ENCODE data around the gene NAALADL2. TPM values are rescaled to one million over a fixed set of nuclear protein-coding genes. Genes with fewer than 3 reads are reported as not detected.

The NAALADL2 gene
- total RNA-seq, 1 experiment from 2014 or later, result 1.6 TPM

DNA sequence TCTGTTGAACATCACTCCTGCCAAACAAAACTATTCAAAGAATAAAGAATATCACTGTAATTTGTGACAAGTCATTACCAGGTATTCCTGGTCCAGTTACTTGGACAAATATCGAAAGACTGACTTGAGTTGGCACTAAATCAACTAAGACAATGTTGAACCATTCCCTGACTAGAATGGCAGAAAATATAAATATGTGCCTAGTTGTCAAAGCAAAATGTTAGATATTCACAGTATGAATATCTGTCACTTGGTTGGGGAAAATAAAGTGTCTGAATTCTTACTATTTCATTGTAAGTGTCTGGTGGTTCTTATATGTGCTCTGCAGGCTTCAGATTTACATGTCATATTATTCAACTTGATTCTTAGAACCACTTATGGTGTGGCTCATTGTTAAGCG lies 470.2 kb downstream of the NAALADL2 start:
- Histone ChIP-seq H3K9ac (ENCODE audit: extremely low read depth, insufficient read length, low read length) (no peak overlapping the region), H2AK5ac (ENCODE audit: insufficient read length, low read length) (no peak overlapping the region), H4K91ac (ENCODE audit: insufficient read length, low read depth, low read length) (no peak overlapping the region), H2BK120ac (ENCODE audit: low read depth, low read length, poor library complexity, severe bottlenecking) (no peak overlapping the region), H4K8ac (replicated peaks; ENCODE audit: insufficient read length, low read depth, low read length) (no peak overlapping the region), H3K4me1 (ENCODE audit: insufficient read depth, low read length) (no peaks in the 10 kb centered on the region), H2AFZ (ENCODE audit: low read length) (no peak overlapping the region), H3K18ac (ENCODE audit: insufficient read length, low read depth, low read length) (no peak overlapping the region), H3T11ph (ENCODE audit: low read length) (no peak overlapping the region), H3K23ac (ENCODE audit: insufficient read length, low read depth, low read length) (no peak overlapping the region), H2BK20ac (ENCODE audit: low read depth, low read length, poor library complexity, severe bottlenecking) (no peak overlapping the region), H3K56ac (ENCODE audit: insufficient read length, low read depth, low read length) (no peak overlapping the region), H3K27ac (ENCODE audit: insufficient read length, low read depth, low read length) (no peak overlapping the region), H4K20me1 (ENCODE audit: control insufficient read depth, insufficient read depth, insufficient read length) (no peaks in the 10 kb centered on the region), H3K23me2 (ENCODE audit: insufficient read length, low read depth, low read length, poor library complexity, severe bottlenecking) (no peaks in the 10 kb centered on the region), H2BK5ac (ENCODE audit: insufficient read length, low read length) (no peak overlapping the region), H3K79me2 (ENCODE audit: insufficient read depth, low read length) (no peaks in the 10 kb centered on the region), H3K79me1 (ENCODE audit: insufficient read depth, low read depth, low read length, poor library complexity, severe bottlenecking) (no peaks in the 10 kb centered on the region), H2BK15ac (ENCODE audit: low read depth, low read length) (no peak overlapping the region), H3K9me3 (ENCODE audit: control insufficient read depth, low read depth, low read length) (no peaks in the 10 kb centered on the region), H3K14ac (ENCODE audit: insufficient read depth, low read length) (no peak overlapping the region), H3K4ac (ENCODE audit: low read depth, low read length) (no peak overlapping the region), H2BK12ac (ENCODE audit: insufficient read length, low read depth, low read length) (no peak overlapping the region), H3K4me2 (ENCODE audit: insufficient read depth, insufficient read length, low read length) (no peak overlapping the region), H3K27me3 (ENCODE audit: insufficient read depth, low read length) (no peaks in the 10 kb centered on the region), H4K5ac (ENCODE audit: insufficient read length, low read depth, low read length) (no peak overlapping the region)
- Mint-ChIP-seq H3K9me3 (no peaks in the 10 kb centered on the region), H3K27me3 (ENCODE audit: low read depth) (no peaks in the 10 kb centered on the region), H3K27ac (no peak overlapping the region), H3K4me3 (no peak overlapping the region), H3K4me1 (no peaks in the 10 kb centered on the region), H3K36me3 (ENCODE audit: insufficient read depth in 1 of 3, low read depth in 3 of 3) (no peaks in the 10 kb centered on the region)
- no peak for DNase-seq
- TF ChIP-seq, protein P1, sequence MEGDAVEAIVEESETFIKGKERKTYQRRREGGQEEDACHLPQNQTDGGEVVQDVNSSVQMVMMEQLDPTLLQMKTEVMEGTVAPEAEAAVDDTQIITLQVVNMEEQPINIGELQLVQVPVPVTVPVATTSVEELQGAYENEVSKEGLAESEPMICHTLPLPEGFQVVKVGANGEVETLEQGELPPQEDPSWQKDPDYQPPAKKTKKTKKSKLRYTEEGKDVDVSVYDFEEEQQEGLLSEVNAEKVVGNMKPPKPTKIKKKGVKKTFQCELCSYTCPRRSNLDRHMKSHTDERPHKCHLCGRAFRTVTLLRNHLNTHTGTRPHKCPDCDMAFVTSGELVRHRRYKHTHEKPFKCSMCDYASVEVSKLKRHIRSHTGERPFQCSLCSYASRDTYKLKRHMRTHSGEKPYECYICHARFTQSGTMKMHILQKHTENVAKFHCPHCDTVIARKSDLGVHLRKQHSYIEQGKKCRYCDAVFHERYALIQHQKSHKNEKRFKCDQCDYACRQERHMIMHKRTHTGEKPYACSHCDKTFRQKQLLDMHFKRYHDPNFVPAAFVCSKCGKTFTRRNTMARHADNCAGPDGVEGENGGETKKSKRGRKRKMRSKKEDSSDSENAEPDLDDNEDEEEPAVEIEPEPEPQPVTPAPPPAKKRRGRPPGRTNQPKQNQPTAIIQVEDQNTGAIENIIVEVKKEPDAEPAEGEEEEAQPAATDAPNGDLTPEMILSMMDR (conservative IDR thresholded peaks at IDR 0.05), result no peak
- WGBS (ENCODE audit: extremely low coverage, insufficient read length, low lambda C conversion rate), result no CpG with 5 or more reads among the region's 2 CpGs

Data from H9 (cell line).